Naive thymus-derived CD4-positive, alpha-beta T cell (primary cell): ENCODE results near the gene PKD1L1. TPM values are rescaled to one million over a fixed set of nuclear protein-coding genes. Genes with fewer than 3 reads are reported as not detected.

Experiments
- ATAC-seq: fragments of 150-1000 bp; cut with Tn5 transposase; 2 replicates; pipeline ENCODE4 v1.10.0; 2021; ENCODE audit warnings: mild to moderate bottlenecking, moderate library complexity
- CTCF ChIA-PET: fragments of 350-600 bp; sonication (Branson Sonifier 250); formaldehyde crosslinking; loops from one replicate; lab custom pipeline; 2021; ENCODE audit warnings: antibody characterized with exemption; lab: Charles Lee
- POLR2A ChIA-PET: fragments of 350-600 bp; sonication (Branson Sonifier 250); formaldehyde crosslinking; loops from one replicate; lab custom pipeline; 2021; ENCODE audit warnings: antibody characterized with exemption, inconsistent platforms; lab: Charles Lee
- DNase-seq, 9 donors: peaks; one replicate each; pipeline versions ENCODE4 v3.0.0 to v3.0.0-alpha.2; 2020 to 2022; ENCODE audit warnings: mixed read lengths in 1 of 9
- H3K27ac ChIP-seq: one replicate; pipeline ENCODE4 v1.7.0; 2013; ENCODE audit warnings: mild to moderate bottlenecking, low read depth, low read length, moderate library complexity
- H3K27me3 ChIP-seq, 2 donors: one replicate each; pipeline ENCODE4 v1.7.0; 2013; ENCODE audit warnings: low read length in 2 of 2, mild to moderate bottlenecking in 2 of 2, moderate library complexity in 2 of 2; ENCODE audit not compliant: control insufficient read depth in 2 of 2, insufficient read depth in 2 of 2
- H3K36me3 ChIP-seq, 3 experiments: 1 replicate in 2 of 3; 2 replicates in 1 of 3; pipeline ENCODE4 v1.7.0; 2013; ENCODE audit warnings: low read length in 3 of 3, mild to moderate bottlenecking in 3 of 3, moderate library complexity in 1 of 3; ENCODE audit not compliant: insufficient read depth in 3 of 3, control insufficient read depth in 2 of 3
- H3K4me1 ChIP-seq, 2 donors: one replicate each; pipeline ENCODE4 v1.7.0; 2013; ENCODE audit warnings: low read length in 2 of 2, mild to moderate bottlenecking in 2 of 2, moderate library complexity in 1 of 2; ENCODE audit not compliant: control insufficient read depth in 2 of 2, insufficient read depth in 2 of 2
- H3K4me3 ChIP-seq: 2 replicates; pipeline ENCODE4 v1.7.0; 2013; ENCODE audit warnings: mild to moderate bottlenecking, low read length
- H3K9me3 ChIP-seq, 3 experiments: 1 replicate in 2 of 3; 2 replicates in 1 of 3; pipeline ENCODE4 v1.7.0; 2013; ENCODE audit warnings: low read length in 3 of 3; ENCODE audit not compliant: control insufficient read depth in 2 of 3
- H3K27ac Mint-ChIP-seq, 9 donors: one replicate each; pipeline ENCODE4 v1.8.0; 2020 to 2022; ENCODE audit warnings: mixed read lengths in 9 of 9, mild to moderate bottlenecking in 8 of 9, moderate library complexity in 5 of 9, inconsistent platforms in 2 of 9
- H3K27me3 Mint-ChIP-seq, 5 donors: one replicate each; pipeline ENCODE4 v1.8.0; 2021 to 2022; ENCODE audit warnings: mixed read lengths in 5 of 5, mild to moderate bottlenecking in 1 of 5
- H3K36me3 Mint-ChIP-seq, 5 donors: one replicate each; pipeline ENCODE4 v1.8.0; 2020 to 2022; ENCODE audit warnings: mixed read lengths in 5 of 5, mild to moderate bottlenecking in 3 of 5, inconsistent platforms in 1 of 5
- H3K4me1 Mint-ChIP-seq, 7 donors: one replicate each; pipeline ENCODE4 v1.8.0; 2020 to 2022; ENCODE audit warnings: mixed read lengths in 7 of 7, mild to moderate bottlenecking in 3 of 7, inconsistent platforms in 1 of 7
- H3K4me3 Mint-ChIP-seq, 10 donors: one replicate each; pipeline ENCODE4 v1.8.0; 2020 to 2022; ENCODE audit warnings: mild to moderate bottlenecking in 10 of 10, mixed read lengths in 10 of 10, moderate library complexity in 6 of 10, inconsistent platforms in 2 of 10
- H3K9me3 Mint-ChIP-seq, 11 donors: one replicate each; pipeline ENCODE4 v1.8.0; 2020 to 2022; ENCODE audit warnings: mixed read lengths in 11 of 11, mild to moderate bottlenecking in 4 of 11, inconsistent platforms in 1 of 11, moderate library complexity in 1 of 11
- intact Hi-C, 2 donors: fragments of 100-400 bp; cut with micrococcal nuclease; formaldehyde crosslinking; loops; one replicate each; pipeline ENCODE4 v1.15.1; 2023
- polyA plus RNA-seq, 2 donors: library from polyadenylated mRNA; unstranded; fragments of 300-500 nt; fragmentation: Illumina TruSeq; gene quantifications; one replicate each; pipeline ENCODE4 v1.2.3, GENCODE V29; 2021
- total RNA-seq, 6 experiments: library from RNA in 5 of 6; stranded (reverse) in 5 of 6; gene quantifications; 1 replicate in 5 of 6; 2 replicates in 1 of 6; pipeline ENCODE4 v1.2.3 and lab custom pipeline; 2021 to 2026

PKD1L1 gene
- total and polyA plus RNA-seq, 7 experiments from 2014 or later: 0.07 to 1.5 (median 0.83) TPM; not detected in 1

- POLR2A ChIA-PET: no interaction called here
- no peak for ATAC-seq
- no peak overlapping the region for H3K27ac Mint-ChIP-seq
- Histone ChIP-seq H3K4me3 (no peak overlapping the region), H3K9me3 (no peaks in the 10 kb centered on the region), H3K36me3 (no peaks in the 10 kb centered on the region), H3K27me3 (no peaks in the 10 kb centered on the region), H3K4me1 (no peaks in the 10 kb centered on the region), H3K27ac (no peak overlapping the region)
- intact Hi-C loops: no loop called here
- H3K36me3 Mint-ChIP-seq: no peaks in the 10 kb centered on the region
- no peak for DNase-seq
- no peak overlapping the region for H3K4me3 Mint-ChIP-seq
- peaks cover 0 to 17% (median 6%) of the 10 kb centered on the region in 5 donors for H3K27me3 Mint-ChIP-seq
- CTCF ChIA-PET: no interaction called here
- peaks cover 0 to 2% (median 0%) of the 10 kb centered on the region in 11 donors for H3K9me3 Mint-ChIP-seq
- H3K4me1 Mint-ChIP-seq: no peaks in the 10 kb centered on the region
Observed at GRCh38 chr7:47730142-47730541, 218.1 kb downstream of the PKD1L1 start.

GRCh38 chr7:47726047-47726726 lies 222.1 kb downstream of the PKD1L1 start:
- Mint-ChIP-seq H3K4me3 (no peak overlapping the region), H3K9me3 (peaks cover 0 to 2% (median 0%) of the 10 kb centered on the region in 11 donors), H3K27ac (no peak overlapping the region), H3K4me1 (no peaks in the 10 kb centered on the region), H3K27me3 (peaks cover 0 to 7% (median 5%) of the 10 kb centered on the region in 5 donors), H3K36me3 (no peaks in the 10 kb centered on the region)
- Histone ChIP-seq H3K4me3 (no peak overlapping the region), H3K27ac (no peak overlapping the region), H3K36me3 (no peaks in the 10 kb centered on the region), H3K27me3 (no peaks in the 10 kb centered on the region), H3K9me3 (no peaks in the 10 kb centered on the region), H3K4me1 (no peaks in the 10 kb centered on the region)
- ChIA-PET POLR2A (no interaction called here), CTCF (no interaction called here)
- intact Hi-C loops: no loop called here
- DNase-seq (no peak), ATAC-seq (no peak)

GRCh38 chr7:47725031-47725780 lies 223.1 kb downstream of the PKD1L1 start:
- H3K27ac ChIP-seq: no peak overlapping the region
- CTCF ChIA-PET: no interaction called here

More at GRCh38 chr7:47725031-47725780, 223.1 kb downstream of the PKD1L1 start:
- intact Hi-C loops: no loop called here
- H3K4me3 Mint-ChIP-seq: no peak overlapping the region
- Histone ChIP-seq H3K27me3 (no peaks in the 10 kb centered on the region), H3K9me3 (no peaks in the 10 kb centered on the region), H3K4me3 (no peak overlapping the region), H3K36me3 (no peaks in the 10 kb centered on the region), H3K4me1 (no peaks in the 10 kb centered on the region)
- H3K36me3 Mint-ChIP-seq: no peaks in the 10 kb centered on the region
- peaks cover 0 to 9% (median 5%) of the 10 kb centered on the region in 5 donors for H3K27me3 Mint-ChIP-seq
- POLR2A ChIA-PET: no interaction called here
- DNase-seq (no peak), ATAC-seq (peak; percentile 16)
- peaks cover 0 to 2% (median 0%) of the 10 kb centered on the region in 11 donors for H3K9me3 Mint-ChIP-seq
- no peaks in the 10 kb centered on the region for H3K4me1 Mint-ChIP-seq
- H3K27ac Mint-ChIP-seq: no peak overlapping the region

Other genes with a start within 250 kb of the PKD1L1 start
- 10 to 100 TPM; 39.2 to 84.0 (median 79.2) TPM for gene HUS1, start 31.1 kb upstream of the PKD1L1 start, total RNA-seq
- gene HUS1, start 31.1 kb upstream of the PKD1L1 start, polyA plus RNA-seq: 10 to 100 TPM; 36.1 to 44.0 TPM
- gene SUN3, start 80.6 kb upstream of the PKD1L1 start, total RNA-seq: 1 to 10 TPM in 1 of 5 experiments, under 1 TPM in 2, not detected in 2; 0.53 to 1.5 (median 0.84) TPM
- gene SUN3, start 80.6 kb upstream of the PKD1L1 start, polyA plus RNA-seq: 1 to 10 TPM in 1 of 2 donors, not detected in 1; 2.7 TPM
- gene C7orf57, start 87.1 kb upstream of the PKD1L1 start, total RNA-seq: under 1 TPM in 2 of 5 experiments, not detected in 3; 0.17 to 0.80 TPM
- under 1 TPM; 0.08 to 0.13 TPM for gene C7orf57, start 87.1 kb upstream of the PKD1L1 start, polyA plus RNA-seq
- gene UPP1, start 140.8 kb upstream of the PKD1L1 start, total RNA-seq: 100 to 1,000 TPM in 1 of 5 experiments, 10 to 100 TPM in 4; 40.2 to 143 (median 89.4) TPM
- gene UPP1, start 140.8 kb upstream of the PKD1L1 start, polyA plus RNA-seq: 100 to 1,000 TPM; 119 to 121 TPM
- gene ABCA13, start 223.0 kb upstream of the PKD1L1 start, total RNA-seq: under 1 TPM in 2 of 5 experiments, not detected in 3; 0.11 to 0.42 TPM
- not detected for gene ABCA13, start 223.0 kb upstream of the PKD1L1 start, polyA plus RNA-seq